ENCODE measurements around the gene SMYD3.

DNA sequence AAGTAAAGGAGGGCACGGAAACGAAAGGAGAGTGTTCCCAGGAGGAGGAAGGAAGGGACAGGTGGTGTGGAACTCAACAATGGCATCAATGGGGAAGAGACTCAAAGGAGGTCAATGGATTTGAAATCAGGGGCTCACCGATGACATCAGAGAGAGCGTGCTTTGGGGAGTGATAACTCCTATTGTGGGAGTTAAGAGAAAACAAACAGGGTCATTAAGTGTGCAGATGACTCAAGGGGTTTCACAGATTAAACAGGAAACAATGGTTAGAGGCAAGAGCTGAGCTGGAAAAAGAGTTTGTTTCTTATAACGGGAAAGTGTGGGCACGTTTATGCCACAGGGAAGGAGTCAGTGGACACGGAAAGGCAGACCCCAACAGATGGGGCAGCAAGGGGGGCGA lies 629.1 kb downstream of the SMYD3 start:
- TF ChIP-seq GABPA (IDR thresholded peaks at IDR 0.05; ENCODE audit: low read depth): no peak
- no peak for TF ChIP-seq CTCF (IDR thresholded peaks at IDR 0.05; ENCODE audit: insufficient read depth, low read length)
- no peak for TF ChIP-seq REST (IDR thresholded peaks at IDR 0.05; ENCODE audit: insufficient replicate concordance, low read depth)
- no peak for TF ChIP-seq POLR2AphosphoS5 (IDR thresholded peaks at IDR 0.05; ENCODE audit: low read depth)
- no peak for TF ChIP-seq SPI1 (IDR thresholded peaks at IDR 0.05; ENCODE audit: borderline replicate concordance, low read depth)
